Loucy (cell line): ENCODE measurements around the gene KCNN3.

Experiments
- H2AFZ ChIP-seq: fragments of 200-600 bp; sonication (generic); 2 replicates; pipeline ENCODE4 v1.6.0; 2016; ENCODE audit warnings: antibody characterized with exemption, mild to moderate bottlenecking, low read length, moderate library complexity
- H3F3A ChIP-seq: fragments of 200-600 bp; 2 replicates; pipeline ENCODE4 v1.6.0; 2016; ENCODE audit warnings: antibody characterized with exemption, low read depth, mild to moderate bottlenecking
- H3K27me3 ChIP-seq: fragments of 200-600 bp; sonication (generic); 2 replicates; pipeline ENCODE4 v1.6.1; 2014; ENCODE audit warnings: low read length, mild to moderate bottlenecking; ENCODE audit not compliant: insufficient read depth, poor library complexity, severe bottlenecking
- H3K36me3 ChIP-seq: fragments of 200-600 bp; sonication (generic); 2 replicates; pipeline ENCODE4 v1.6.1; 2016; ENCODE audit warnings: low read length; ENCODE audit not compliant: insufficient read depth
- H3K4me1 ChIP-seq: fragments of 200-600 bp; sonication (generic); 2 replicates; pipeline ENCODE4 v1.5.1; 2014; ENCODE audit warnings: low read length, mild to moderate bottlenecking; ENCODE audit not compliant: insufficient read depth, poor library complexity, severe bottlenecking
- H3K4me2 ChIP-seq: fragments of 200-600 bp; sonication (generic); 2 replicates; pipeline ENCODE4 v1.6.0; 2014; ENCODE audit warnings: antibody characterized with exemption, low read length, low read depth, mild to moderate bottlenecking; ENCODE audit not compliant: poor library complexity, severe bottlenecking
- H3K4me3 ChIP-seq: fragments of 200-600 bp; sonication (generic); 2 replicates; pipeline ENCODE4 v1.5.1; 2014; ENCODE audit warnings: low read length, mild to moderate bottlenecking, mixed read lengths; ENCODE audit not compliant: poor library complexity, severe bottlenecking
- H3K79me2 ChIP-seq: fragments of 200-600 bp; sonication (generic); 2 replicates; pipeline ENCODE4 v1.6.1; 2014; ENCODE audit warnings: low read length; ENCODE audit not compliant: insufficient read depth
- H3K9ac ChIP-seq: fragments of 200-600 bp; sonication (generic); 2 replicates; pipeline ENCODE4 v1.6.0; 2014; ENCODE audit warnings: mild to moderate bottlenecking, low read depth, low read length, moderate library complexity; ENCODE audit not compliant: poor library complexity, severe bottlenecking
- H3K9me2 ChIP-seq: fragments of 200-600 bp; sonication (generic); replicated peaks from 2 replicates; pipeline ENCODE4 v1.6.1; 2016; ENCODE audit warnings: low read depth, low read length, mixed read lengths
- H3K9me3 ChIP-seq: fragments of 200-600 bp; sonication (generic); 2 replicates; pipeline ENCODE4 v1.6.1; 2014; ENCODE audit warnings: mild to moderate bottlenecking, antibody characterized with exemption, low read length, low read depth; ENCODE audit not compliant: insufficient read depth
- H4K20me1 ChIP-seq: fragments of 200-600 bp; sonication (generic); 2 replicates; pipeline ENCODE4 v1.6.0; 2014; ENCODE audit warnings: antibody characterized with exemption, low read length, mild to moderate bottlenecking; ENCODE audit not compliant: insufficient read depth, poor library complexity, severe bottlenecking
- CTCF ChIP-seq: fragments of 200-600 bp; sonication (generic); conservative IDR thresholded peaks from 2 replicates; pipeline ENCODE4 v1.5.1; 2014; ENCODE audit warnings: mild to moderate bottlenecking, antibody characterized with exemption, low read length
- EZH2phosphoT487 ChIP-seq: fragments of 200-600 bp; IDR thresholded peaks from 2 replicates; pipeline ENCODE4 v1.6.1; 2018; ENCODE audit warnings: antibody characterized with exemption, mild to moderate bottlenecking, moderate library complexity, borderline replicate concordance

Gene KCNN3

GRCh38 chr1:154747740-154748404, 122.2 kb downstream of the KCNN3 start:
- no peak overlapping the region for H2AFZ ChIP-seq
- no peaks in the 10 kb centered on the region for H3K79me2 ChIP-seq
- H3K4me2 ChIP-seq = peak overlapping the region; percentile 69
- H4K20me1 ChIP-seq = no peaks in the 10 kb centered on the region
- H3F3A ChIP-seq = no peaks in the 10 kb centered on the region
- no peak for TF ChIP-seq EZH2phosphoT487
- TF ChIP-seq CTCF = no peak
- peaks cover 44% of the 10 kb centered on the region for H3K4me1 ChIP-seq
- peak overlapping the region; percentile 46 for H3K4me3 ChIP-seq
- no peaks in the 10 kb centered on the region for H3K9me3 ChIP-seq
- no peaks in the 10 kb centered on the region for H3K36me3 ChIP-seq
- H3K27me3 ChIP-seq = no peaks in the 10 kb centered on the region
- no peak overlapping the region for H3K9ac ChIP-seq
- H3K9me2 ChIP-seq = no peaks in the 10 kb centered on the region

- H3K79me2 ChIP-seq = no peaks in the 10 kb centered on the region
- H3K4me1 ChIP-seq = peaks cover 44% of the 10 kb centered on the region
- TF ChIP-seq CTCF (no peak), EZH2phosphoT487 (no peak)
- no peaks in the 10 kb centered on the region for H3K9me2 ChIP-seq
- no peaks in the 10 kb centered on the region for H3K36me3 ChIP-seq
- H3K9ac ChIP-seq = no peak overlapping the region
- H4K20me1 ChIP-seq = no peaks in the 10 kb centered on the region
- H3K9me3 ChIP-seq = no peaks in the 10 kb centered on the region
- H3K4me2 ChIP-seq = peak overlapping the region; percentile 69
- peak overlapping the region; percentile 46 for H3K4me3 ChIP-seq
- H3F3A ChIP-seq = no peaks in the 10 kb centered on the region
- H2AFZ ChIP-seq = no peak overlapping the region
- no peaks in the 10 kb centered on the region for H3K27me3 ChIP-seq
These were observed 122.7 kb downstream of the KCNN3 start for GRCh38 chr1:154747380-154747739.

GRCh38 chr1:154746622-154747299, 123.3 kb downstream of the KCNN3 start:
- H3K9me3 ChIP-seq = no peaks in the 10 kb centered on the region
- H3K9ac ChIP-seq = no peak overlapping the region
- no peaks in the 10 kb centered on the region for H3K79me2 ChIP-seq
- peaks cover 44% of the 10 kb centered on the region for H3K4me1 ChIP-seq
- no peak overlapping the region for H3K4me3 ChIP-seq
- no peak overlapping the region for H2AFZ ChIP-seq
- H3K27me3 ChIP-seq = no peaks in the 10 kb centered on the region
- H3K36me3 ChIP-seq = no peaks in the 10 kb centered on the region
- H3K4me2 ChIP-seq = no peak overlapping the region
- no peaks in the 10 kb centered on the region for H3F3A ChIP-seq
- no peaks in the 10 kb centered on the region for H3K9me2 ChIP-seq
- TF ChIP-seq CTCF (no peak), EZH2phosphoT487 (no peak)
- no peaks in the 10 kb centered on the region for H4K20me1 ChIP-seq
